NCI-H1105 treated with DMSO at 0.1 percent for 48 hours (cell line): Measurements from ENCODE around the gene AEBP2.
"Not testable (repeated sequence)": the region's sequence is repeated elsewhere in the genome, so short reads cannot be mapped to it uniquely, and the experiment has no call there.

Experiments used
- DNase-seq: peaks from one replicate; lab custom pipeline; 2025; lab: John Stamatoyannopoulos, UW

Gene AEBP2

GRCh38 chr12:19421503-19422282, 17.6 kb upstream of the AEBP2 start:
- no peak for DNase-seq

- no peak for DNase-seq
Measured at GRCh38 chr12:19423166-19423930, 15.9 kb upstream of the AEBP2 start.

GRCh38 chr12:19428246-19428645, 11.0 kb upstream of the AEBP2 start:
- no peak for DNase-seq

DNA sequence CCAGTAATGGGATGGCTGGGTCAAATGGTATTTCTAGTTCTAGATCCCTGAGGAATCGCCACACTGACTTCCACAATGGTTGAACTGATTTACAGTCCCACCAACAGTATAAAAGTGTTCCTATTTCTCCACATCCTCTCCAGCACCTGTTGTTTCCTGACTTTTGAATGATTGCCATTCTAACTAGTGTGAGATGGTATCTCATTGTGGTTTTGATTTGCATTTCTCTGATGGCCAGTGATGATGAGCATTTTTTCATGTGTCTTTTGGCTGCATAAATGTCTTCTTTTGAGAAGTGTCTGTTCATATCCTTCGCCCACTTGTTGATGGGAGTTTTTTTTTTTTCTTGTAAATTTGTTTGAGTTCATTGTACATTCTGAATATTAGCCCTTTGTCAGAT, 9.8 kb upstream of the AEBP2 start:
- not testable (repeated sequence) for DNase-seq

GRCh38 chr12:19430988-19431387, 8.3 kb upstream of the AEBP2 start:
- DNase-seq, result peak; percentile 6

GRCh38 chr12:19431407-19432308, 7.6 kb upstream of the AEBP2 start:
- DNase-seq, result peak; percentile 39

DNA sequence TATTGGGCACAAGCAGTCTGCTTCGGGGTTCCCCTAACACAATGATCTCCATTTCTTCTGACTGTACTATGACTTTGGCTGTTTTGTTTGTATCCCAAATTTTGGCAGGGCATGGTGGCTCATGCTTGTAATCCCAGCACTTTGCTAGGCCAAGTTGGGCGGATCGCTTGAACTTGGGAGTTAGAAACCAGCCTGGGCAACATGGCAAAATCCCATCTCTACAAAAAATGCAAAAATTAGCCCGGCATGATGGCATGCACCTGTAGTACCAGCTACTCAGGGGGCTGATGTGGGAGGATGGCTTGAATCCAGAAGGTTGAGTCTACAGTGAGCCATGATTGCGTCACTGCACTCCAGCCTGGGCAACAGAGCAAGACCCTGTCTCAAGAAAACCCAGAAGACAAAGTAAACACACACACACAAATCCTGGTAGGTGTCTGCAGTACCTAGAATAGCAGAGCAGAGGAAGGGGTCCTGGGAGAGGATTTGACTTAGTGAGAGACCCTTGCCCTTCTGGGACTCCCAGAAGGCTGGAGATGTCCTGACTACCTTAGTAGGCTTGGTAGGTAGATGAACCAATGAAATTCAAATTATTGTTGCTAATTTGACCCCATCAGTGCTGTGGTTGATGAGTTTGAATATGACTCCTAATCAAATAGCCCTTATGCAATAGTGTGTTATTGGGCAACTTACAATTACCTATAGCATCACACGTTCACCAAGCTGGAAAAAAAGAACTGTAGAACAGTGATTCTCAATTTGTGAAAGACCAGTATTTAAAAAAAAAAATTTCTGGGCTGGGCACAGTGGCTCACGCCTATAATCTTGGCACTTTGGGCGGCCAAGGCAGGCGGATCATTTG, 6.8 kb upstream of the AEBP2 start:
- DNase-seq, result no peak

DNA sequence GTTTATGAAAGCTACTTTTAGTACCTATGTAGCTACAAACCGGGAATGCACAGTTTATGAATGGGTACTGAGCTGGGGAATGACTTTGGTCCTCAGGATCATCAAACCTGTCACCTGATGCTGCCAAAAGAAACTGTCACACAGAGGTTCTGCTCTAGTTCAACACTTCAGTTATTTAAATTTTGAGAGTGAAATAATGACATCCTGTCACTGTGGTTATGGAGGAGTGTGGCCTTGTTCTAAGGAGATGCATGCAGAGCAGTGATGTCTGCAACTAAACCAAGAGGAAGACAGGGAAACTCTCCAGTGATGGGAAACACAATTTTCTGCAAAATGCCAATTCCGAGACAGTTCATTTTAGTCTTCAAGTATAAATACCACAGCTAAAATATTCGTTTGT, 4.8 kb upstream of the AEBP2 start:
- DNase-seq, result no peak

DNA sequence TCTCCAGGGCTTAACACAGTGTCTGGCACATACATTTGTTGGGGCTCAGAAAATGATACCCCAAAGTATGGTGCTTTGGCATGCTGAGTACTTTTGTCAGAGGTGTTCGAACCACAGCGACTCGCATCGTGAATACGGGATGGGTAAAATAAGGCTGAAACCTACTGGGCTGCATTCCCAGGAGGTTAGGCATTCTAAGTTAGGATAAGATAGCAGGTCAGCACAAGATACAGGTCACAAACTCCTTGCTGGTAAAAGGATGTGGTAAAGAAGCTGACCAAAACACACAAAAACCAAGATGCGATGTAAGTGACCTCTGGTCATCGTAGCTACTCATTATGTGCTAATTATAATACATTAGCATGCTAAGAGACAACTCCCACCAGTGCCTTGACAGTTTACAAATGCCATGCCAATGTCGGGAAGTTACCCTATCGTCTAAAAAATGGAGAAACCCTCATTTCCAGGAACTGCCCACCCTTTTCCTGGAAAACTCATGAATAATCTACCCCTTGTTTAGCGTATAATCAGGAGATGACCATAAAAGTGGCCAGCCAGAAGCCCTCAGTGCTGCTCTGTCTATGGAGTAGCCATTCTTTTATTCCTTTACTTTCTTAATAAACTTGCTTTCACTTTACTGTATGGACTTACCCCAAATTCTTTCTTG, 3.3 kb upstream of the AEBP2 start:
- no peak for DNase-seq

DNA sequence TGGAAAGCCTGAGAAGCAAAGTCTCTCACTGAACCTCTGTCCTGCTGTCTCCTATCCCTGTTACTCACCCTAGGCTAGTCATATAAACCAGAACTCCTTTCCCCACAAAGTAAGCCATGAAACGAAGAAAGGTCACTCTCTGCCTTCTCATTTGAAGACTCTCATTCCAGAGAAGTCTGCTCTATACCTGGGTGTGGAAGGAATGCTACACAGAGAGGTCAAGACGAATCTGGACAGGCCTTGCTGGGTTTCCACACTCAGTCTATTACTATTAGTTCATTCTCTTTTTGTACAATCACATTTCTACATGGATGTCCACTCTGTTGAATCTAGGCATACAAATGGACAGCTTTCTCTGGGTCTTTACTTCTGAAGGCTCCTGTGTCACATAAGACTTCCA, 2.4 kb upstream of the AEBP2 start:
- DNase-seq, result no peak

- DNase-seq, result no peak
Measured at GRCh38 chr12:19437996-19438395, 1.3 kb upstream of the AEBP2 start.

DNA sequence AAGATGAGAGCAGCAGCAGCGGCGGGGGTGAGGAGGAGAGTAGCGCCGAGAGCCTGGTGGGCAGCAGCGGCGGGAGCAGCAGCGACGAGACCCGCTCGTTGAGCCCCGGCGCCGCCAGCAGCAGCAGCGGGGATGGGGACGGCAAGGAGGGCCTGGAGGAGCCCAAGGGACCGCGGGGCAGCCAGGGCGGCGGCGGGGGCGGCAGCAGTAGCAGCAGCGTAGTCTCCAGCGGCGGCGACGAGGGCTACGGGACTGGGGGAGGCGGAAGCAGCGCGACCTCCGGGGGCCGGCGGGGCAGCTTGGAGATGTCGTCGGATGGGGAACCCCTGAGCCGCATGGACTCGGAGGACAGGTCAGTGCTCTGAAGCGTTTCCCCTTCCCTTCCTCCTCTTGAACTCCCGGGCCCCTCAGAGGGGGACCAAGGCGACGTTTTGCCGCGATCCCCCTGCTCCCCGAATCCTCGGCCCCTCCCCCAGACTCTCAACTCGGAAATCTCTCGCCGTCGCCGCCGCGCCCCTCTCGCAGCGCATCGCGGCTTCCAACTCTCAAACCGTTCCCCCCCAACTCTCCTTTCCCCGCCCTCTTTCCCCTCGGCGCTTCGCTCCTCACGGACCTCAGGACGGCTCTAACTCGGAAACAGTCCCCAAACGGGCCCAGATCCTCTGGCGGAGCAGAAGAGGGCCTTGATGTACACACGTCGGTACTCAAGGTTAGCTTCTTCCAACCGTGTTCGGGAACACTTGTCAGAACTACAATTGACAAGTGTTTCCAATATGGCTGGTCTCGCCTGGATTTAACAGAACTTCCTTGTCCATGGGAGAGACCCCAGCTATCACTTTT, 947 bp downstream of the AEBP2 start:
- peak; percentile 36 for DNase-seq

- DNase-seq, result no peak
Measured at GRCh38 chr12:19440916-19441315, 1.6 kb downstream of the AEBP2 start.

DNA sequence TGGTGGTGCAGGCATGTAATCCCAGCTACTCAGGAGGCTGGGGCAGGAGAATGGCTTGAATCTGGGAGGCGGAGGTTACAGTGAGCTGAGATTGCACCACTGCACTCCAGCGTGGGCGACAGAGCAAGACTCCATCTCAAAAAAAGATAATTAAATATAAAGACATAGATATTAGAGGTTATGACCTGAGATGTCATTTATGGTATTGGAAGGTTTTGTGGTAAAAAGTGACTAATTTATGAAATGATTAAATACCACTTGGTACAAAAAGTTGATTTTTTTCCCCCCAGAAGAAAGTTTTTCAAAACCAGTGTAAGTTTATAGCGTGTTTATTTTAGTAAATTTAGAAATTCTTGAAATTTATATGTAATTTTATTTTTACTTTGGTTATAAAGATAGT, 4.3 kb downstream of the AEBP2 start:
- DNase-seq, result no peak

- no peak for DNase-seq
Measured at GRCh38 chr12:19444097-19444496, 4.8 kb downstream of the AEBP2 start.

- no peak for DNase-seq
Measured at GRCh38 chr12:19447386-19447785, 8.1 kb downstream of the AEBP2 start.

- DNase-seq, result no peak
Measured at GRCh38 chr12:19449814-19450213, 10.5 kb downstream of the AEBP2 start.

GRCh38 chr12:19450362-19450761, 11.1 kb downstream of the AEBP2 start:
- no peak for DNase-seq

DNA sequence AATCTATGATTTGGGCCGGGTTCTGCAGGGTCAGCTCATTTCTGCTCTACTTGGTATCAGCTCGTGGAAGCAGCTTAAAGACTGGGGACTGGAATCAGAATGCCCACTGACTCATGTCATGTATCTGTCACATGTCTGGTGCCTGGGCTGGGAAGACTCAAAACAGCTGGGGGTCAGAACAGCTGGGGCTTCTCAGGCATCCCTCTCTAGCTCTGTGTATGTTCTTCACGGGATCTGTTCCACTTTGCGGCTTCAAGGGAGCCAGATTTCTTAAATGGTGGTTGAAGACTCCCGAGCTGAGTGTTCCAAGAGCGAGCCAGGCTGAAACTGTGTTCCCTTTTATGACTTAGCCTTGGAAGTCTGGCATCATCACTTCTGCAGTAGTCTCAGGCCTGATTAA, 11.9 kb downstream of the AEBP2 start:
- no peak for DNase-seq

DNA sequence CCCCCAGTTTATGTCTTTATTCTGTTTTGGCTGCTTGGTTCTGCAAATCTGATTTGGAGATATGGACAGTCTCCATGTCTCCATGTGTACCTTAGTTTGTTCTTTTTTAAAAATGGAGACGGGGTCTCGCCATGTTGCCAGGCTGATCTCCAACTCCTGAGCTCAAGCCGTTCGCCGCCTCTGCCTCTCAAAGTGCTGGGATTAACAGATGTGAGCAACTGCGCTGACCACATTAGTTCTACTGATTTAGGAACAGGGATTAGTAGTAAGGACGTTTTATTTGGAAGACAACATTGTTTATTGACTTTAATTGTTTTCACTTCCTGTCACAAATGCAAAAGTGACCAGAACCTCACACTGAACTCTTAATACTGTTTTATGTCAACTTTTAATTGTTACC, 14.7 kb downstream of the AEBP2 start:
- no peak for DNase-seq
